HCT116 (cell line): ENCODE data around the gene CCR7. TPM values are rescaled to one million over a fixed set of nuclear protein-coding genes. Genes with fewer than 3 reads are reported as not detected.

Experiments
- ATAC-seq: fragments of 200-7000 bp; cut with Tn5 transposase; 2 replicates; pipeline ENCODE4 v1.9.1; 2020; ENCODE audit warnings: mild to moderate bottlenecking, moderate library complexity
- BruUV-seq: library from RNA; stranded (reverse); fragments of 400-500 nt; replicated peaks from 2 replicates; lab custom pipeline; 2021; lab: Mats Ljungman, UMichigan
- CTCF ChIA-PET: fragments of 300-600 bp; sonication (Branson Sonifier 250); formaldehyde crosslinking; loops from one replicate; lab custom pipeline; 2021; ENCODE audit warnings: antibody characterized with exemption; lab: Charles Lee
- POLR2A ChIA-PET: fragments of 300-600, 350-600 bp; sonication (Branson Sonifier 250); formaldehyde crosslinking; loops from one replicate; lab custom pipeline; 2021; ENCODE audit warnings: antibody characterized with exemption; lab: Charles Lee
- RAD21 ChIA-PET, 2 experiments: fragments of 300-600 bp; sonication (Branson Sonifier 250); formaldehyde crosslinking; loops; one replicate each; lab custom pipeline; 2023; ENCODE audit warnings: low total read pairs in 2 of 2; ENCODE audit not compliant: uncharacterized antibody in 2 of 2, unreplicated experiment in 2 of 2, low non-redundant PET in 1 of 2; lab: Charles Lee
- DNase-seq: peaks from one replicate; pipeline ENCODE4 v3.0.0-alpha.2; 2010; ENCODE audit warnings: low read depth, low spot score
- H2AFZ ChIP-seq: fragments of 200-600 bp; shearing (Covaris generic), sonication (generic); 2 replicates; pipeline ENCODE4 v1.6.1; 2017; ENCODE audit warnings: low read depth, mixed run types, mixed read lengths, antibody characterized with exemption, low read length; ENCODE audit not compliant: poor library complexity, severe bottlenecking
- H3K27ac ChIP-seq: 2 replicates; pipeline ENCODE4 v1.5.1; 2012; ENCODE audit warnings: low read depth, low read length
- H3K27me3 ChIP-seq: fragments of 200-600 bp; sonication (generic); 2 replicates; pipeline ENCODE4 v1.6.1; 2016; ENCODE audit warnings: mixed run types, low read length, mixed read lengths; ENCODE audit not compliant: insufficient read depth
- H3K36me3 ChIP-seq, 2 experiments: fragments of 200-500 bp in 1 of 2; fragments of 200-600 bp in 1 of 2; sonication (Bioruptor generic) in 1 of 2; sonication (generic) in 1 of 2; 2 replicates each; pipeline versions ENCODE4 v1.5.1 to v1.6.1; 2014 to 2016; ENCODE audit warnings: low read length in 2 of 2, inconsistent platforms in 1 of 2, mixed read lengths in 1 of 2, mixed run types in 1 of 2; ENCODE audit not compliant: insufficient read depth in 2 of 2, control insufficient read depth in 1 of 2
- H3K4me1 ChIP-seq, 2 experiments: fragments of 200-600 bp in 1 of 2; sonication (generic) in 1 of 2; 2 replicates each; pipeline versions ENCODE4 v1.5.1 to v1.6.1; 2012 to 2017; ENCODE audit warnings: low read length in 2 of 2, inconsistent platforms in 1 of 2, mild to moderate bottlenecking in 1 of 2, mixed read lengths in 1 of 2, mixed run types in 1 of 2, moderate library complexity in 1 of 2; ENCODE audit not compliant: insufficient read depth in 2 of 2, control insufficient read depth in 1 of 2
- H3K4me2 ChIP-seq: fragments of 200-600 bp; sonication (generic); 2 replicates; pipeline ENCODE4 v1.6.1; 2017; ENCODE audit warnings: mixed run types, low read length, mixed read lengths
- H3K4me3 ChIP-seq, 2 experiments: fragments of 200-600 bp in 1 of 2; sonication (generic) in 1 of 2; replicated peaks in 1 of 2; 2 replicates each; pipeline ENCODE4 v1.5.1; 2011 to 2016; ENCODE audit warnings: low read length in 2 of 2, control low read depth in 1 of 2, low read depth in 1 of 2, mild to moderate bottlenecking in 1 of 2, mixed read lengths in 1 of 2, mixed run types in 1 of 2
- H3K79me2 ChIP-seq: fragments of 200-600 bp; sonication (generic); 2 replicates; pipeline ENCODE4 v1.6.1; 2017; ENCODE audit warnings: mild to moderate bottlenecking, mixed run types, low read length, moderate library complexity, mixed read lengths; ENCODE audit not compliant: insufficient read depth
- H3K9ac ChIP-seq: fragments of 200-600 bp; sonication (generic); 2 replicates; pipeline ENCODE4 v1.6.1; 2016; ENCODE audit warnings: low read length, mixed read lengths
- H3K9me2 ChIP-seq: fragments of 200-600 bp; sonication (generic), shearing (Covaris generic); 2 replicates; pipeline ENCODE4 v1.6.1; 2017; ENCODE audit warnings: mixed run types, mild to moderate bottlenecking, moderate library complexity; ENCODE audit not compliant: insufficient read depth
- H3K9me3 ChIP-seq, 2 experiments: fragments of 200-500 bp in 1 of 2; fragments of 200-600 bp in 1 of 2; sonication (Bioruptor generic) in 1 of 2; sonication (generic) in 1 of 2; 2 replicates each; pipeline ENCODE4 v1.6.1; 2014 to 2017; ENCODE audit warnings: low read length in 2 of 2, mixed read lengths in 2 of 2, inconsistent platforms in 1 of 2, low read depth in 1 of 2, mild to moderate bottlenecking in 1 of 2, mixed run types in 1 of 2, moderate library complexity in 1 of 2; ENCODE audit not compliant: control insufficient read depth in 1 of 2, insufficient read depth in 1 of 2
- H4K20me1 ChIP-seq: fragments of 200-600 bp; sonication (generic), shearing (Covaris generic); 2 replicates; pipeline ENCODE4 v1.6.1; 2017; ENCODE audit warnings: mixed run types, mild to moderate bottlenecking, moderate library complexity; ENCODE audit not compliant: insufficient read depth
- CBX3 ChIP-seq: IDR thresholded peaks from 2 replicates; pipeline ENCODE4 v1.6.1; 2012; ENCODE audit warnings: low read depth
- CEBPB ChIP-seq: IDR thresholded peaks from 2 replicates; pipeline ENCODE4 v1.6.1; 2012; ENCODE audit warnings: low read depth
- EGR1 ChIP-seq: IDR thresholded peaks from 2 replicates; pipeline ENCODE4 v1.6.1; 2012; ENCODE audit warnings: low read depth
- ELF1 ChIP-seq: IDR thresholded peaks from 2 replicates; pipeline ENCODE4 v1.6.1; 2012; ENCODE audit warnings: low read depth, borderline replicate concordance
- EZH2 ChIP-seq: fragments of 200-600 bp; sonication (generic); IDR thresholded peaks from 2 replicates; pipeline ENCODE4 v1.6.1; 2017; ENCODE audit warnings: antibody characterized with exemption, mixed run types
- EZH2phosphoT487 ChIP-seq: fragments of 200-600 bp; IDR thresholded peaks from 2 replicates; pipeline ENCODE4 v1.6.1; 2018; ENCODE audit warnings: antibody characterized with exemption, borderline replicate concordance
- FOSL1 ChIP-seq: IDR thresholded peaks from 2 replicates; pipeline ENCODE4 v1.6.1; 2012; ENCODE audit warnings: low read depth
- MAX ChIP-seq: IDR thresholded peaks from 2 replicates; pipeline ENCODE4 v1.6.1; 2012
- POLR2A ChIP-seq: IDR thresholded peaks from 2 replicates; pipeline ENCODE4 v1.7.0; 2011; ENCODE audit warnings: borderline replicate concordance; ENCODE audit not compliant: insufficient read depth, insufficient read length; ENCODE audit errors: extremely low read depth
- RAD21 ChIP-seq: IDR thresholded peaks from 2 replicates; pipeline ENCODE4 v1.6.1; 2012; ENCODE audit warnings: low read depth, mild to moderate bottlenecking
- SRF ChIP-seq: IDR thresholded peaks from 2 replicates; pipeline ENCODE4 v1.6.1; 2012; ENCODE audit warnings: low read depth
- TCF7L2 ChIP-seq: IDR thresholded peaks from 2 replicates; pipeline ENCODE4 v1.7.0; 2011; ENCODE audit warnings: borderline replicate concordance, inconsistent platforms; ENCODE audit not compliant: insufficient read depth, insufficient read length; ENCODE audit errors: extremely low read depth
- YY1 ChIP-seq: IDR thresholded peaks from 2 replicates; pipeline ENCODE4 v1.6.1; 2011; ENCODE audit warnings: low read length, low read depth, moderate library complexity, mild to moderate bottlenecking; ENCODE audit not compliant: insufficient replicate concordance; ENCODE audit errors: extremely low read depth
- ZFX ChIP-seq: fragments of 450-650 bp; IDR thresholded peaks from 2 replicates; pipeline ENCODE4 v1.6.1; 2017
- ZNF274 ChIP-seq: fragments of 200-500 bp; sonication (Bioruptor generic); IDR thresholded peaks from 2 replicates; pipeline ENCODE4 v1.6.1; 2014; ENCODE audit warnings: mild to moderate bottlenecking, low read depth, low read length, inconsistent platforms
- intact Hi-C: fragments of 100-400 bp; cut with micrococcal nuclease; formaldehyde crosslinking; loops from 2 replicates; pipeline ENCODE4 v1.10.0; 2022
- total RNA-seq: library from RNA; stranded (reverse); gene quantifications from one replicate; pipeline ENCODE4 v1.2.1, GENCODE V29; 2021; ENCODE audit not compliant: unreplicated experiment

CCR7 gene
- total RNA-seq, 1 experiment from 2014 or later: 0.69 TPM

GRCh38 chr17:40548491-40548981 lies 16.7 kb downstream of the CCR7 start:
- Histone ChIP-seq H3K4me1 (peaks cover 6 to 10% of the 10 kb centered on the region in 2 experiments), H3K36me3 (no peaks in the 10 kb centered on the region), H3K27me3 (no peaks in the 10 kb centered on the region), H4K20me1 (no peaks in the 10 kb centered on the region), H2AFZ (no peak overlapping the region), H3K4me3 (no peak overlapping the region), H3K9ac (no peak overlapping the region), H3K27ac (no peak overlapping the region), H3K9me3 (no peaks in the 10 kb centered on the region), H3K4me2 (no peak overlapping the region), H3K9me2 (no peaks in the 10 kb centered on the region), H3K79me2 (no peaks in the 10 kb centered on the region)
- ChIA-PET POLR2A (interaction anchor here (1.0 kb wide), 1 partner anchor 47 kb away, joined by 3 read pairs; the partner anchor contains the start of gene TNS4), RAD21 (no interaction called here), CTCF (interaction anchor here (1.3 to 1.7 kb wide), 3 partner anchors 10 to 11 kb away, joined by 4 to 7 read pairs (median 5); no protein-coding TSS in a partner anchor)
- BruUV-seq: no TSS peak
- DNase-seq (no peak), ATAC-seq (no peak)
- intact Hi-C loops: no loop called here
- TF ChIP-seq CBX3: no peak
- no peak for TF ChIP-seq CEBPB
- no peak for TF ChIP-seq TCF7L2
- TF ChIP-seq SRF: no peak
- no peak for TF ChIP-seq FOSL1
- no peak for TF ChIP-seq EZH2phosphoT487
- no peak for TF ChIP-seq EZH2
- no peak for TF ChIP-seq POLR2A
- TF ChIP-seq EGR1: no peak
- TF ChIP-seq YY1: no peak
- TF ChIP-seq RAD21: no peak
- no peak for TF ChIP-seq ZNF274
- no peak for TF ChIP-seq MAX
- no peak for TF ChIP-seq ELF1
- TF ChIP-seq ZFX: no peak
